Measurements from ENCODE around the gene SYK.

- no peak for TF ChIP-seq POLR2A (IDR thresholded peaks at IDR 0.05)
- no peak for TF ChIP-seq CTCF (IDR thresholded peaks at IDR 0.05)
Measured at GRCh38 chr9:90864779-90865178, 63.2 kb downstream of the SYK start.

Data from thyroid gland (tissue), 4 donors.